ENCODE measurements around the gene PARP3.
"Not testable (repeated sequence)": the region's sequence is repeated elsewhere in the genome, so short reads cannot be mapped to it uniquely, and the experiment has no call there.

The PARP3 gene

DNA sequence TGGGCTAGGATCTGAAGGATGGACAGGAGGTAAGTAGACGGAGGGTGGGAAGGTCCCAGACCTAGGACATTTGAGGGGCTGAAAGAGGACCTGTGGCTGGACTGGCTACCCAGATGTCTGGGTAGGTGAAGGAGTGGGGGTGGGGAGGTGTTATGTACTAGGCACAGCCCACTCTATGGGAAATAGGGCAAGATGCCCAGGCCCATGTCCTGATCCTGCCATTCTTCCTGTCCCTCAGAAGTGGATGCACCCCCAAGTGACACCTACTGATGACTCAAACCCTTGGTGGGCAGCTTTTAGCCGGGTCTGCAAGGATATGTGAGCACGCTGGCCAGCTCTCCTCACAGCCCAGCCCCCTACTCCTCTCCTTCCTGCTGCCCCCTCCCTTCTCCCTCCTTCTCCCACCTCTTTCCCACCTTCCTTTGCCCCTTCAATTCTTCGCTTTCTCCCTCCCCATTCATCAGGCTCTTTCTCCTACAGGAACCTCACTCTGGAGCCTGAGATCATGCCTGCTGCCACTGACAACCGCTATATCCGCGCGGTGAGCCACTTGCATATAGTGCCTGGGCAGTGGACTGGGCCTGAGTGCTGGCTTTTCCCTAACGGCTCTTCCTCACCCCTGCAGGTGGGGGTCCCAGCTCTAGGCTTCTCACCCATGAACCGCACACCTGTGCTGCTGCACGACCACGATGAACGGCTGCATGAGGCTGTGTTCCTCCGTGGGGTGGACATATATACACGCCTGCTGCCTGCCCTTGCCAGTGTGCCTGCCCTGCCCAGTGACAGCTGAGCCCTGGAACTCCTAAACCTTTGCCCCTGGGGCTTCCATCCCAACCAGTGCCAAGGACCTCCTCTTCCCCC lies 46.4 kb downstream of the PARP3 start:
- DNase-seq = no peak

DNA sequence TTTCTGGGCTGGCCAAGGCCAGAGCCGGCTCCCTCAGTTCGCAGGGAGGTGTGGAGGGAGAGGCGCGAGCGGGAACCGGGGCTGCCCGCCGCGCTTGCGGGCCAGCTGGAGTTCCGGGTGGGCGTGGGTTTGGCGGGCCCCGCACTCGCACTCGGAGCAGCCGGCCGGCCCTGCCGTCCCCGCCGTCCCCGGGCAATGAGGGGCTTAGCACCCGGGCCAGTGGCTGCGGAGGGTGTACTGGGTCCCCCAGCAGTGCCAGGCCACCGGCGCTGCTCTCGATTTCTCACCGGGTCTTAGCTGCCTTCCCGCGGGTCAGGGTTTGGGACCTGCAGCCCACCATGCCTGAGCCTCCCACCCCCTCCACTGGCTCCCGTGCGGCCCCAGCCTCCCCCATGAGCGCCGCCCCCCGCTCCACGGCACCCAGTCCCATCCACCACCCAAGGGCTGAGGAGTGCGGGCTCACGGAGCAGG lies 48.4 kb downstream of the PARP3 start:
- not testable (repeated sequence) for DNase-seq

DNA sequence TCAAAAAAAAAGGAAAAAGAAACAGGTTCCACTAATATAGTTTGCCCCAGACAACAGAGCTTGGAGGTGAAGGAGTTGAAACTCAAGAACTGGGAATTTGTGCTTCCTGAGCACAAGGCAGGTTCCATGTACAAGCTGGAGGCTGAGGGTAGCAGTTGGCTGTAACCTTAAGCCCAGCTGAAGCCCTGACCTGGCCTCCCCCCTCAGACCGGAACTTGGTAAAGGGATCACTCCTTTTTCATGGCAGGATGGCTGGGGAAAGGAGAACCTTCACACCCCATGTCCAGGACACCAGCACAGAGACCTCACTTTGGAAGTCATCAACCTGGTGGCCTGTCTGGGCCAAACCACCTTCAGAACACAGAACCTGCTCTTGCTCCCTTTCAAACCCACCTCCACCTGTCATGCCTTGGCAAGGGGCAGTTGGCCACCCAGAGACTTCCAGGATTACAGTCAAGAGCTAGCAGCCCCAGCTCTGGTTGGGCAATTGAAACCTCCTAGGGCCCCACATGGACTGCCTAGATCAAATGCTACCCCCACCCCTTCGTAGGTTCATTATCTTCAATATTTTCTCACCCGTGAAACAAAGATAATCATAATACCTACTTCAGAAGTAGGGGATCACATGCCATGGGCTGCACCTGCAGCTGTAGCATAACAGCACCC lies 50.0 kb downstream of the PARP3 start:
- no peak for DNase-seq

DNA sequence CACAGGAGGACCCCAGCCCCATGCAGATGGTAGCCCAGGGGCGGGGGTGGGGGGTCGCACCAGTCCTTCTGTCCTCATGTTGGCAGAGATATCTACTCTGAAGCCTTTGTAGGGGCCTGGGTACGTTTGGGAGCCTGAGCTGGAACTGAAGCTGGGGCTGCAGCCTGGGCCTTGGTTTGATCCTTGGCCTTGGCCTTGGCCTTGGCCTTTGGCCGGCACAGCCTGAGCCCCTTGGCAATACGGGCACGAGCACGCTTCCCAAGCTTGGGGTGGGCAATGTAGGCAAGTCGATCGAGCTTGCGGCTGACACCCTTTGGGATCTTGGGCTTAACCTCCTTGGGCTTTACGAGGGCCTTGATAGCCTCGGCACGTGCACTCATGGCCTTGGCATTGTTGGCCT lies 51.5 kb downstream of the PARP3 start:
- not testable (repeated sequence) for DNase-seq

DNA sequence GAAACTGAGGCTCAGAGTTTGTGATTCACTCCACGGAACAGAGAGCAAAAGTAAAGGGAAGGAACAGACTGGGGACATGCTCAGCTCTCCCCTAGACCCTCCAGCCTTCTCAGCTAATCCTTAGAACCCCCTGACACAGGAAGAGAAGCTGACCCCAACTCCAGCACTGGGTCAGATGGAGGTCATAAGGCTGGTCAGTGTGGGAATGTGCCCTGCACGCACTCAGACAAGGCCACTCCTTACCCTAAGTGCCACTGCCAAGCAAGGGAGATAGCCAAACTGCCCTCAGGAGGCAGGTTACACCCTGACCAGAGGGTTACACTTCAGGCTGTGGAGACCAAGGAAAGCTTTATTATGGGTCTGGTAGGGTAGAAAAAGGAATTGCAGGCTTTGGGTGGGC lies 52.4 kb downstream of the PARP3 start:
- DNase-seq = no peak

DNA sequence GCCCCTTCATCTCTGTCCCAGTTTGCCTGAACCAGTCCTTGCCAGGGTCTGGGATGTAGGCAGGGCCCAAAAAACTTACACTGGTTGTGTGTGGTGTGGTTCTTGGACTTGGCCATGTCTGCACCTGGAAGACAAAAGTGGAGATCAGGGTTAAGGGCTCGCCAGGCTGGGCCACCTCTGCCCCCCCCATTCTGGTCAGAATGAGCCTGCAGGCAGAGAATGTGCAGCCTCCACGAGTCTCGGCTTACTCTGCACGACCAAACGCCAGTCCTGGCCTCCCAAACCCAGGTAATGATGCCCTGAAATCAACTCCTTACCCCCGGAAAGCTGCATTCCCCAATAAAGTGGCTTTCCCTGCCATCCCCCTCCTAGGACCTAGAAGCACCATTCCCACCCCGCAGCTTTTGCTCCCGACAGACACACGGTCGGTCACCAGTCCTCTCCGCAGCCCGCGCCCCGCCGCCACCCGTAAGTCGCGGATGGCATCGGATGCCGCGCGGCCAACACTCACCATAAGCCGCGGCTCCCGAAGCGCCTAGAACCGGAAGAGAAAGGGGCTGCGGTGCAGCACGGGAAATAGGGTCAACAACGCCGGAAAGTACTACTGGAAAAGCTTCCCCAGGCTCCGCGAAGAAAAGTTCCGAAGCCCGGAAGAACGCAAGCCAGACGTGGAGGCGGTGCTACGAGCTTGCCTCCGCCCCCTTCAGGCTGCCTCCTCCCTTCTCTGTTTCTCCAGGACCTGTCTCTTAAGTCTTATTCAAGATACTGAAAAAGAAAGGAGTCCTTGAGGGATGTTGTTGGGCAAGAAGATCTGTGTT lies 53.4 kb downstream of the PARP3 start, which contains the start of gene RPL29:
RPL29 (minus strand) TSS at position 550 of the 818 bp plus-strand sequence; CDS start at position 116, 434 bp downstream.
- DNase-seq = peak; percentile 92

DNA sequence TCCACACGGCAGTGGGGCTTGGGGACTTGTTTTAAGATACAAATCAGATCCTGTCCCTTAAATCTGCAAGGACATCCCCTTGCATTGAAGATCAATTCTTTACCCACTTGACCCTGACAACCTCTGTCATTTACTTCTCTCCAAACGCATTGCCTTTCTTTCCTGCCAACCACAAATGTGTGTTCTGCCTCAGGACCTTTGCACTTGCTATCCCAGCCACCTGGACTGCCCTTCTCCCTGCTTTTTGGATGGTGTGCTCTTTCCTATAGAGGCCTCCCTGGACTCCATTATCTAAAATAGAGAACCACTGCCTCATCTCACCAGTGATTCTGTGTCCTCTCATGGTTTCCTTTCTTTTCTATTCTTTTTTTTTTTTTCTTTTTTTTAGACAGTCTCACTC lies 55.0 kb downstream of the PARP3 start:
- no peak for DNase-seq

DNA sequence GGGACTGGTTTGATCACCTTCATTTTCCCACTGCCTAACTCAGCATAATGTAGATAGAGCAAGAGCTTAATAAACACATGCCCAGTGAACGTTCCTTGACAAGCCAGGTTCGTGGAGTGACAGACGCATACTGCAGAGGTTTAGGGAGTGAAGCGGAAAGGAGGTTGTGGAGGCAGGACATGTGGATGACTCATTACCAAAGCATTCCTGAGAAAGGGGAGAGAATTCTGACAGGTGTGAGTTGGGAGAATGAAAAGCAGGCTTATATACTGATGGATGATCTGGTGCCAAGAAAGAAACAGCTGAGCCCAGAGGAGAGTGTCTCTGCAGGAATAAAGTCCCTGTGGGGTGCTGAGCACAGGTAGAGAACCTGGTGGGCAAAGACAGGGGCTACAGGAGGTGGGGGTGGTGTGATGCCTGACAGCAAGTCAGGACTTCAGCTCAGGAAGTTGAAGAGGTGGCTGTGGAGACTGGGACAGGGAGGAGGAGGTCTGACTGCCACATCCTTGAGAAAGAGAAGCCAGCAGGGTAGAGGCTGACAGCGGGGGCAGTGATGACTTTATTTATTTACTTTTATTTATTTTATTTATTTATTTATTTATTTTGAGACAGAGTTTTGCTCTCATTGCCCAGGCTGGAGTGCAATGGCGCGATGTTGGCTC lies 55.9 kb downstream of the PARP3 start:
- no peak for DNase-seq

Data from activated naive CD4-positive, alpha-beta T cell treated with anti-CD3 and anti-CD28 coated beads, Interleukin-2, amount 50 U/mL, for 16 hours (primary cell).